ENCODE measurements around the gene CPT1B. TPM values are rescaled to one million over a fixed set of nuclear protein-coding genes. Genes with fewer than 3 reads are reported as not detected.

CPT1B gene
- total and polyA plus RNA-seq, 10 of the 15 experiments (the other 5 are each of a cell fraction or from before 2014, with no cell fraction given): 3.5 to 54.0 (median 21.7) TPM

DNA sequence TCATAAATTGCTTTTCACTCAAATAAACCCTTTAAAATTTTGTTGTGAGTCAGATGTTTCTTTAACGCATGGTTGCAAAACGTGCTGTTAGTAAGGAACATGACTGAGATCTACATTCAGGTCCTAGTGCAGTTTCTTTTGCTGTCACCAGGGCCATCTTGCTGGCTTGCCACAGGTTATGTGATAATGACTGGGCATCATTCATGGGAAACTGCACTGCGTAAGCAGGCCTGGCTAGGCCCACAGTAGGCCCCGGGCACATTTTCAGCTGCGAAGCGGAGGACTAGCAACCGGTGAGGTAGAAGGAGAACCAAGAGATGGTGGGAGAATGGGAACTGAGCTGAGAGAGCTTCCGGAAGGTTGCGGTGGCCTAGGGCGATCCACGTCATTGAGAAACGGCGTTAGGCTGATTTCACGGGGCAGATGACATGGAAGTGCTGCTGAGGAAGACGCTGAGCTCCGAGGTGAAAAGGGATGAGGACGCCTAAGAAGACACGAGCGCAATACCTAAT is 35.8 kb downstream of the CPT1B start (continued):
- TF ChIP-seq EZH2 (IDR thresholded peaks at IDR 0.05; ENCODE audit: borderline replicate concordance, control insufficient read depth, low read depth, low read length): no peak
- TF ChIP-seq TAF1 (IDR thresholded peaks at IDR 0.05; ENCODE audit: borderline replicate concordance, low read depth, low read length): peak; percentile 73; the same call in 1 of the 2 replicates
- TF ChIP-seq, protein P1, sequence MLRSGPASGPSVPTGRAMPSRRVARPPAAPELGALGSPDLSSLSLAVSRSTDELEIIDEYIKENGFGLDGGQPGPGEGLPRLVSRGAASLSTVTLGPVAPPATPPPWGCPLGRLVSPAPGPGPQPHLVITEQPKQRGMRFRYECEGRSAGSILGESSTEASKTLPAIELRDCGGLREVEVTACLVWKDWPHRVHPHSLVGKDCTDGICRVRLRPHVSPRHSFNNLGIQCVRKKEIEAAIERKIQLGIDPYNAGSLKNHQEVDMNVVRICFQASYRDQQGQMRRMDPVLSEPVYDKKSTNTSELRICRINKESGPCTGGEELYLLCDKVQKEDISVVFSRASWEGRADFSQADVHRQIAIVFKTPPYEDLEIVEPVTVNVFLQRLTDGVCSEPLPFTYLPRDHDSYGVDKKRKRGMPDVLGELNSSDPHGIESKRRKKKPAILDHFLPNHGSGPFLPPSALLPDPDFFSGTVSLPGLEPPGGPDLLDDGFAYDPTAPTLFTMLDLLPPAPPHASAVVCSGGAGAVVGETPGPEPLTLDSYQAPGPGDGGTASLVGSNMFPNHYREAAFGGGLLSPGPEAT (IDR thresholded peaks at IDR 0.05; ENCODE audit: low read depth): peak; percentile 55; the same call in 1 of the 2 replicates
- peak; percentile 90 for TF ChIP-seq JUNB (IDR thresholded peaks at IDR 0.05)
- TF ChIP-seq CREM (IDR thresholded peaks at IDR 0.05; ENCODE audit: low read depth): peak; percentile 83
- TF ChIP-seq YY1 (IDR thresholded peaks at IDR 0.05; ENCODE audit: low read depth, low read length): peak; percentile 88
- no peak for TF ChIP-seq ZSCAN29 (IDR thresholded peaks at IDR 0.05)
- TF ChIP-seq CHD2 (IDR thresholded peaks at IDR 0.05; ENCODE audit: borderline replicate concordance, low read depth, low read length): peak; percentile 69; the same call in 1 of the 2 replicates
- TF ChIP-seq PML (IDR thresholded peaks at IDR 0.05; ENCODE audit: low read length): no peak
- TF ChIP-seq ZNF274 (IDR thresholded peaks at IDR 0.05; ENCODE audit: insufficient read depth, insufficient read length): no peak
- peak; percentile 89 for TF ChIP-seq NBN (IDR thresholded peaks at IDR 0.05)
- TF ChIP-seq BACH1 (IDR thresholded peaks at IDR 0.05; ENCODE audit: borderline replicate concordance): peak; percentile 77
- TF ChIP-seq TBL1XR1 (IDR thresholded peaks at IDR 0.05; ENCODE audit: low read depth, low read length): peak; percentile 60; the same call in 1 of the 2 replicates
- peak; percentile 52; the same call in 1 of the 2 replicates for TF ChIP-seq BCL11A (IDR thresholded peaks at IDR 0.05; ENCODE audit: low read depth, low read length)
- TF ChIP-seq ASH2L (IDR thresholded peaks at IDR 0.05; ENCODE audit: borderline replicate concordance, low read depth): 0 out of 2 replicates have a peak, but pooled peaks have one; percentile 57
- TF ChIP-seq, protein P2, sequence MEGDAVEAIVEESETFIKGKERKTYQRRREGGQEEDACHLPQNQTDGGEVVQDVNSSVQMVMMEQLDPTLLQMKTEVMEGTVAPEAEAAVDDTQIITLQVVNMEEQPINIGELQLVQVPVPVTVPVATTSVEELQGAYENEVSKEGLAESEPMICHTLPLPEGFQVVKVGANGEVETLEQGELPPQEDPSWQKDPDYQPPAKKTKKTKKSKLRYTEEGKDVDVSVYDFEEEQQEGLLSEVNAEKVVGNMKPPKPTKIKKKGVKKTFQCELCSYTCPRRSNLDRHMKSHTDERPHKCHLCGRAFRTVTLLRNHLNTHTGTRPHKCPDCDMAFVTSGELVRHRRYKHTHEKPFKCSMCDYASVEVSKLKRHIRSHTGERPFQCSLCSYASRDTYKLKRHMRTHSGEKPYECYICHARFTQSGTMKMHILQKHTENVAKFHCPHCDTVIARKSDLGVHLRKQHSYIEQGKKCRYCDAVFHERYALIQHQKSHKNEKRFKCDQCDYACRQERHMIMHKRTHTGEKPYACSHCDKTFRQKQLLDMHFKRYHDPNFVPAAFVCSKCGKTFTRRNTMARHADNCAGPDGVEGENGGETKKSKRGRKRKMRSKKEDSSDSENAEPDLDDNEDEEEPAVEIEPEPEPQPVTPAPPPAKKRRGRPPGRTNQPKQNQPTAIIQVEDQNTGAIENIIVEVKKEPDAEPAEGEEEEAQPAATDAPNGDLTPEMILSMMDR (IDR thresholded peaks at IDR 0.05 in 2 of 3, conservative IDR thresholded peaks at IDR 0.05 in 1 of 3; ENCODE audit: control insufficient read depth in 2 of 3, extremely low read depth in 1 of 3, insufficient read depth in 1 of 3, low read depth in 3 of 3, low read length in 3 of 3): peak in 1 of 3 experiments; percentile 21; a peak in 1 of 6 replicates
- peak; percentile 71 for TF ChIP-seq NFIC (IDR thresholded peaks at IDR 0.05; ENCODE audit: low read depth, low read length)
- peak; percentile 82 for TF ChIP-seq HDAC6 (IDR thresholded peaks at IDR 0.05; ENCODE audit: unreplicated experiment)
- TF ChIP-seq HCFC1 (IDR thresholded peaks at IDR 0.05; ENCODE audit: low read length): 0 out of 2 replicates have a peak, but pooled peaks have one; percentile 19
- TF ChIP-seq, protein P3, sequence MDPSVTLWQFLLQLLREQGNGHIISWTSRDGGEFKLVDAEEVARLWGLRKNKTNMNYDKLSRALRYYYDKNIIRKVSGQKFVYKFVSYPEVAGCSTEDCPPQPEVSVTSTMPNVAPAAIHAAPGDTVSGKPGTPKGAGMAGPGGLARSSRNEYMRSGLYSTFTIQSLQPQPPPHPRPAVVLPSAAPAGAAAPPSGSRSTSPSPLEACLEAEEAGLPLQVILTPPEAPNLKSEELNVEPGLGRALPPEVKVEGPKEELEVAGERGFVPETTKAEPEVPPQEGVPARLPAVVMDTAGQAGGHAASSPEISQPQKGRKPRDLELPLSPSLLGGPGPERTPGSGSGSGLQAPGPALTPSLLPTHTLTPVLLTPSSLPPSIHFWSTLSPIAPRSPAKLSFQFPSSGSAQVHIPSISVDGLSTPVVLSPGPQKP (IDR thresholded peaks at IDR 0.05; ENCODE audit: low read depth, low read length): no peak
- peak; percentile 65 to 74; a peak in 3 of 4 replicates for TF ChIP-seq EP300 (IDR thresholded peaks at IDR 0.05; ENCODE audit: borderline replicate concordance in 1 of 2, control insufficient read depth in 1 of 2, low read depth in 2 of 2, low read length in 2 of 2)
- TF ChIP-seq BMI1 (IDR thresholded peaks at IDR 0.05; ENCODE audit: borderline replicate concordance): peak; percentile 60; the same call in 1 of the 2 replicates
- TF ChIP-seq JUND (IDR thresholded peaks at IDR 0.05; ENCODE audit: low read depth, low read length): 0 out of 2 replicates have a peak, but pooled peaks have one; percentile 59
- TF ChIP-seq RFX5 (IDR thresholded peaks at IDR 0.05; ENCODE audit: low read depth, low read length): peak; percentile 71; the same call in 1 of the 2 replicates
- TF ChIP-seq IKZF1 (conservative IDR thresholded peaks at IDR 0.05): peak; percentile 89
- TF ChIP-seq LARP7 (IDR thresholded peaks at IDR 0.05): peak; percentile 80; the same call in 1 of the 2 replicates
- peak; percentile 93 to 94 for TF ChIP-seq BHLHE40 (IDR thresholded peaks at IDR 0.05; ENCODE audit: borderline replicate concordance in 1 of 2, low read depth in 2 of 2, low read length in 1 of 2)
- peak; percentile 70 for TF ChIP-seq SMAD1 (IDR thresholded peaks at IDR 0.05; ENCODE audit: low read depth, partially characterized antibody)
